ENCODE results near the gene PAN3.
"Not testable (repeated sequence)": the region's sequence is repeated elsewhere in the genome, so short reads cannot be mapped to it uniquely, and the experiment has no call there.

The PAN3 gene

GRCh38 chr13:28138012-28138755 is at the start of gene PAN3:
PAN3 (plus strand) TSS chr13:28138545; CDS start chr13:28138658, 113 bp downstream.
- in situ Hi-C loops (cut with MboI; ENCODE audit: low sequenced_read_pairs), result no loop called here

- in situ Hi-C loops (cut with MboI; ENCODE audit: low sequenced_read_pairs), result no loop called here
Measured at GRCh38 chr13:28089065-28089464, 49.3 kb upstream of the PAN3 start.

GRCh38 chr13:28092431-28092830 is 45.9 kb upstream of the PAN3 start:
- in situ Hi-C loops (cut with MboI; ENCODE audit: low sequenced_read_pairs), result no loop called here

GRCh38 chr13:28093881-28094280 is 44.5 kb upstream of the PAN3 start:
- in situ Hi-C loops (cut with MboI; ENCODE audit: low sequenced_read_pairs), result no loop called here

- in situ Hi-C loops (cut with MboI; ENCODE audit: low sequenced_read_pairs), result no loop called here
Measured at GRCh38 chr13:28094306-28094705, 44.0 kb upstream of the PAN3 start.

- in situ Hi-C loops (cut with MboI; ENCODE audit: low sequenced_read_pairs), result no loop called here
Measured at GRCh38 chr13:28097503-28097902, 40.8 kb upstream of the PAN3 start.

- in situ Hi-C loops (cut with MboI; ENCODE audit: low sequenced_read_pairs), result no loop called here
Measured at GRCh38 chr13:28099396-28100149, 38.8 kb upstream of the PAN3 start.

- in situ Hi-C loops (cut with MboI; ENCODE audit: low sequenced_read_pairs), result no loop called here
Measured at GRCh38 chr13:28100150-28101121, 37.9 kb upstream of the PAN3 start, which contains the start of gene FLT3. FLT3 (minus strand) TSS chr13:28100576; CDS start chr13:28100510, 66 bp downstream.

GRCh38 chr13:28101886-28102285 is 36.5 kb upstream of the PAN3 start:
- in situ Hi-C loops (cut with MboI; ENCODE audit: low sequenced_read_pairs), result not testable (repeated sequence)

- in situ Hi-C loops (cut with MboI; ENCODE audit: low sequenced_read_pairs), result no loop called here
Measured at GRCh38 chr13:28106976-28107375, 31.4 kb upstream of the PAN3 start.

GRCh38 chr13:28110414-28110813 is 27.9 kb upstream of the PAN3 start:
- in situ Hi-C loops (cut with MboI; ENCODE audit: low sequenced_read_pairs), result no loop called here

- in situ Hi-C loops (cut with MboI; ENCODE audit: low sequenced_read_pairs), result no loop called here
Measured at GRCh38 chr13:28116736-28117135, 21.6 kb upstream of the PAN3 start.

- in situ Hi-C loops (cut with MboI; ENCODE audit: low sequenced_read_pairs), result no loop called here
Measured at GRCh38 chr13:28117689-28118377, 20.5 kb upstream of the PAN3 start.

- in situ Hi-C loops (cut with MboI; ENCODE audit: low sequenced_read_pairs), result no loop called here
Measured at GRCh38 chr13:28120317-28120716, 18.0 kb upstream of the PAN3 start.

- in situ Hi-C loops (cut with MboI; ENCODE audit: low sequenced_read_pairs), result no loop called here
Measured at GRCh38 chr13:28121224-28121623, 17.1 kb upstream of the PAN3 start.

GRCh38 chr13:28128030-28128429 is 10.3 kb upstream of the PAN3 start:
- in situ Hi-C loops (cut with MboI; ENCODE audit: low sequenced_read_pairs), result no loop called here

GRCh38 chr13:28128926-28129325 is 9.4 kb upstream of the PAN3 start:
- in situ Hi-C loops (cut with MboI; ENCODE audit: low sequenced_read_pairs), result no loop called here

GRCh38 chr13:28129911-28130693 is 8.2 kb upstream of the PAN3 start:
- in situ Hi-C loops (cut with MboI; ENCODE audit: low sequenced_read_pairs), result no loop called here

- in situ Hi-C loops (cut with MboI; ENCODE audit: low sequenced_read_pairs), result no loop called here
Measured at GRCh38 chr13:28131646-28132045, 6.7 kb upstream of the PAN3 start.

GRCh38 chr13:28136916-28137315 is 1.4 kb upstream of the PAN3 start:
- in situ Hi-C loops (cut with MboI; ENCODE audit: low sequenced_read_pairs), result no loop called here
